Subcutaneous abdominal adipose tissue (tissue), 5 donors: ENCODE results near the gene C4BPB.
"Not testable (repeated sequence)": the region's sequence is repeated elsewhere in the genome, so short reads cannot be mapped to it uniquely, and the experiment has no call there.

Experiments
- H3K27ac ChIP-seq: one replicate; pipeline ENCODE4 v1.7.0; 2013; ENCODE audit warnings: low read depth, mild to moderate bottlenecking, inconsistent platforms, low read length, moderate library complexity
- H3K27me3 ChIP-seq, 5 donors: one replicate each; pipeline ENCODE4 v1.7.0; 2013; ENCODE audit warnings: low read length in 5 of 5, inconsistent platforms in 1 of 5; ENCODE audit not compliant: control insufficient read depth in 5 of 5, insufficient read depth in 4 of 5
- H3K36me3 ChIP-seq, 5 donors: one replicate each; pipeline ENCODE4 v1.7.0; 2013; ENCODE audit warnings: low read length in 5 of 5; ENCODE audit not compliant: control insufficient read depth in 5 of 5, insufficient read depth in 5 of 5
- H3K4me1 ChIP-seq, 5 donors: one replicate each; pipeline ENCODE4 v1.7.0; 2013; ENCODE audit warnings: low read length in 5 of 5, mild to moderate bottlenecking in 3 of 5, moderate library complexity in 1 of 5; ENCODE audit not compliant: control insufficient read depth in 5 of 5, insufficient read depth in 5 of 5
- H3K4me3 ChIP-seq, 5 donors: one replicate each; pipeline ENCODE4 v1.7.0; 2013; ENCODE audit warnings: low read length in 5 of 5, low read depth in 1 of 5
- H3K9ac ChIP-seq, 5 donors: one replicate each; pipeline ENCODE4 v1.7.0; 2013; ENCODE audit warnings: low read length in 5 of 5, mild to moderate bottlenecking in 4 of 5, moderate library complexity in 3 of 5
- H3K9me3 ChIP-seq, 5 donors: one replicate each; pipeline ENCODE4 v1.7.0; 2013; ENCODE audit warnings: low read length in 5 of 5; ENCODE audit not compliant: control insufficient read depth in 5 of 5
- donor health status: healthy.
- donor health status: healthy.
- donor health status: healthy.
- donor health status: healthy.
- donor health status: healthy.

The C4BPB gene

DNA sequence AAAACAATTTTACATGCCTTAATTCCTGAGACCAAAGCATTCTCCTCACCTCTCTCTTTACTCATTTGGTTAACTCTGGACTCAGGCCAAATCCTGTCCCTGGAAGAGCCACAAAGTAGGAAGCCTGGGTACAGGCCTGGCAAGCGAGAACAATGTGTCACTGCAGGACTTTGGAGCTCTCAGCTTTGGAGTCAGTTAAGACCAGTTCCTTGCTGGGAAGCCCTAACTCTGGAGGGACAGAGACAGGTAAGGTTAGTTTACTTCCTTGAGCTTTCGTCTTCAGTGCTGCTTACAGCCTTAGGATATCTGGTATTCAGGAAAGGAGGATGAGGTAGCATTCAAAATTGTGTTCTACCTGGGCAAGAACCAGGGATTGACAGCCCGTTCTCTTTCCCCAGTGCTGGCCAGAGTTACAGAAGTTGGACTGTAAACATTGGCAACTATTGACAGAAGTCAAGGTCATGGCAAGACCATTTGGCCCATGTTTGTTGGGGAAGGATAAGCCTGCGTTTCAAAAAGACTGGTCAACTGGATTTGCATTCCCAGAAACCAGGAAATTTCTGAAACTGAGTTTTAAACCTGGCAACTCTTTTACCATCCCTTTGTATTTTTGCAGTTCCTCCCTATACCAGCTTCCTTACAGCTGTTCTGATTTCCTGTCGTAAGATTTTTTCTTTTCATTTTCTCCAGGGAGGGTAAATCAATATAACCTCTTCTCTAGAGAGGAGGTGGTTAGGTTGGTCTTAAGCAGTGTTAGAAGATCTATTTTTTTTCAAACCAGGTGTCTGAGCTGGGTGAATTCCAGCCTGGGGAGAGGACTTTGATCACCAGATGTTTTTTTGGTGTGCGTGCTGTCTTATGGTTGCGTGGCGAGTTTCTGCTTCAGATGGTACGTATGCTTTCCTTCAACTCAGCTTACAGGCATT is at the start of gene C4BPB:
TSS of gene C4BPB (plus strand) at position 160 of the 926 bp plus-strand sequence. CDS start at position 832, 672 bp downstream.
- Histone ChIP-seq H3K9me3 (no peaks in the 10 kb centered on the region), H3K27ac (no peak within 1 kb of the TSS), H3K9ac (no peak within 1 kb of the TSS), H3K27me3 (no peaks in the 10 kb centered on the region), H3K4me1 (peaks cover 0 to 3% (median 0%) of the 10 kb centered on the region in 5 donors), H3K4me3 (peak within 1 kb of the TSS in 2 of 5 donors; percentile 16 to 17), H3K36me3 (no peaks in the 10 kb centered on the region)

DNA sequence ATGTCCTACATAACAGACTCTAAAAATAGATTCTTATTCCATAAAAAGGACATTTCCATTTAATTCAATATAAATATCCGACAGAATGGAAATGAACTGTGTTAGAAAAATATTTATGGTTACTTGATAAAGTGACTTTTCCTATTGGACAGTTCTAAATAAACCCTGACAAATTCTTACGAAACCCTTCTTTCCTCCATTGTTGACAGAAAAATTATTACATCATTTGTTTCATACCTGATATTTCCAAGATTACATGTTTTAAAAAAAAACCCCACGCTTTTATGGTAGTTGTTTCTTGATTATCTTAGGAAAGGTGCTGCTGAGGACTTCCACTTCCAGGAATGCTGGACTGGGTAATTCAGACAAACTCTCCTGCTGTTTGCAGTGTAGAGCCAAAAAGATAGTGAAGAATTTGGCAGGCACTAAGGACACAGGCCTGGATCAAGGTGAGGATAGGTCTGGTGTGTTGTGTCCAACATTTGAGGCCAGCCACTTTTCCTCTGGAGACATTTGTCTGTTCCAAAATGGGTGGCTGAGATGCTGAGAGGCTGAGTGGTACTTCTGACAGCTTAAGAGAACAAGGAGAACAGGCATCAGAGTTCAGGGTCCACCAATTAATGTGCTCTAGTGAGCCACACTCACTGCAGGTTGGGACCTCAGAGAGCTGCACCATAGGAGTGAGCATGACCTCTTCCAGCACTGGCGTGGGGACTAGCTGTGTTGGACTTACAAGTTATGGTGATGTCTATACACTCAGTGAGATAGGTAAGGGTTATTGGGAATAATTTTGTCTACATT is 49.1 kb upstream of the C4BPB start:
- no peak overlapping the region for H3K27ac ChIP-seq
- no peak overlapping the region for H3K4me3 ChIP-seq
- H3K4me1 ChIP-seq: no peaks in the 10 kb centered on the region
- H3K9me3 ChIP-seq: no peaks in the 10 kb centered on the region
- H3K36me3 ChIP-seq: peaks cover 0 to 6% (median 0%) of the 10 kb centered on the region in 5 donors
- H3K27me3 ChIP-seq: no peaks in the 10 kb centered on the region
- H3K9ac ChIP-seq: no peak overlapping the region

GRCh38 chr1:207040181-207040533 is 48.5 kb upstream of the C4BPB start:
- H3K36me3 ChIP-seq: peaks cover 0 to 6% (median 0%) of the 10 kb centered on the region in 5 donors
- H3K9ac ChIP-seq: no peak overlapping the region
- H3K4me3 ChIP-seq: no peak overlapping the region
- H3K9me3 ChIP-seq: no peaks in the 10 kb centered on the region
- no peaks in the 10 kb centered on the region for H3K27me3 ChIP-seq
- peaks cover 0 to under 1% (median 0%) of the 10 kb centered on the region in 5 donors for H3K4me1 ChIP-seq
- H3K27ac ChIP-seq: no peak overlapping the region

- H3K27me3 ChIP-seq, H3K27ac ChIP-seq, H3K4me3 ChIP-seq, H3K36me3 ChIP-seq, H3K9me3 ChIP-seq, H3K9ac ChIP-seq, H3K4me1 ChIP-seq: not testable (repeated sequence)
Measured at GRCh38 chr1:207041397-207041796, 47.3 kb upstream of the C4BPB start.

DNA sequence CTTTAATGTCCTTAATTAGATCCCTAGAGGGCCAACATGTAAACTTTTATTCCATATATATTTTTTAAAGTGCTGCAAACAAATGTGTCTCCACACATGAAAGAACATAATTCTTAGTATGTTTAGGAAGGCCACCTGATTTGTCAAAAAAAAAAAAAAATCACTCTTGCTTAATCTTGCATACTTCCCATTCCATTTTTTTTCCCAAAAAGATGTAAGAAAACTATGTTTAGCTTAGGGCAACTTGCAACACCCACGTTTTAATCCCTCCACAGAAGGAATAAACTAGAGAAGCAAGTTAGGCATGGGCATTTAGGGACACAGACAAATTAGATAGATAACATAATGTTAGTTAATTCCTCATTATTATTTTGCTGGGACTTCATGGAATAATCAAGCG is 43.2 kb upstream of the C4BPB start:
- Histone ChIP-seq H3K27ac (no peak overlapping the region), H3K27me3 (no peaks in the 10 kb centered on the region), H3K9me3 (no peaks in the 10 kb centered on the region), H3K4me1 (peaks cover 0 to 21% (median 17%) of the 10 kb centered on the region in 5 donors), H3K36me3 (peaks cover 14 to 21% (median 15%) of the 10 kb centered on the region in 5 donors), H3K9ac (no peak overlapping the region), H3K4me3 (no peak overlapping the region)

DNA sequence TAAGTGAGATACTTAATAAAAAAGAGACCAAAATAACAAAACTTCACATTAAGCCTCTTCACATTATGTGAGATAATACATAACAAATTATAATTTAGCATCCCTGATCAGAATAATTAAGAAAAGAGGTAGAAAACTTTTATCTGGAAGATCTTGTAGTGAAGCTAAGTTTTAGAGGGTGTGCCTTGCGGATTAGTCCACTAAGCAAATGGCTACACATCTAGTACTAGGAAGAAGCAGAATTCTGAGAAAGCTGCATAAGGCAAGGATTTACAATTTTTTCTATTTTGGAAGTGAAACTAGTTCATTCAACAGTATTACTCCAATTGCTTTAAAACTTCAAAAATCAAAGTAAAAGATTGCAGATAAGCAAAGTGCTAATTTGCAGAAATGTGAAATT is 41.2 kb upstream of the C4BPB start:
- Histone ChIP-seq H3K4me1 (peaks cover 3 to 37% (median 33%) of the 10 kb centered on the region in 5 donors), H3K27ac (no peak overlapping the region), H3K27me3 (no peaks in the 10 kb centered on the region), H3K36me3 (peaks cover 14 to 21% (median 15%) of the 10 kb centered on the region in 5 donors), H3K4me3 (no peak overlapping the region), H3K9ac (peak overlapping the region in 1 of 5 donors; percentile 28), H3K9me3 (no peaks in the 10 kb centered on the region)

DNA sequence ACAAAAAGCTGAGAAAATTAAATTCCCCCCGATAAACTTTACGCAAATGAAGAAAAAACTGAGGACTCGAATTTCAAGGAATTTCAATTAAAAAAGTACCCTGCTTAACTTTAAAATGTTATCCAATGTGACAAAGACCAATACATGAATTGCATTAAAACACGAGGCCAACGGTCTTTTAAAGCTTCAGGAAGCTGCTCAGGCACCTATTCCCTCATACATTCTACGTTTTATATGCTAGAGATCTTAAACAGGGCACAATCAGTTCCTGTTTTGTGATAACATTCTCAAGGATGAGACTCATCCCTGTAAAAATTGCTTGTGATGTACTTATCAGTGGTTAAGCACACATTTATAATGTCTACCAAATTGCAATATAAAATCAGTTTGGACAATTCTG is 40.6 kb upstream of the C4BPB start:
- H3K27ac ChIP-seq: no peak overlapping the region
- H3K27me3 ChIP-seq: no peaks in the 10 kb centered on the region
- peaks cover 6 to 40% (median 36%) of the 10 kb centered on the region in 5 donors for H3K4me1 ChIP-seq
- no peaks in the 10 kb centered on the region for H3K9me3 ChIP-seq
- H3K36me3 ChIP-seq: peaks cover 14 to 21% (median 15%) of the 10 kb centered on the region in 5 donors
- no peak overlapping the region for H3K4me3 ChIP-seq
- peak overlapping the region in 2 of 5 donors; percentile 28 for H3K9ac ChIP-seq

DNA sequence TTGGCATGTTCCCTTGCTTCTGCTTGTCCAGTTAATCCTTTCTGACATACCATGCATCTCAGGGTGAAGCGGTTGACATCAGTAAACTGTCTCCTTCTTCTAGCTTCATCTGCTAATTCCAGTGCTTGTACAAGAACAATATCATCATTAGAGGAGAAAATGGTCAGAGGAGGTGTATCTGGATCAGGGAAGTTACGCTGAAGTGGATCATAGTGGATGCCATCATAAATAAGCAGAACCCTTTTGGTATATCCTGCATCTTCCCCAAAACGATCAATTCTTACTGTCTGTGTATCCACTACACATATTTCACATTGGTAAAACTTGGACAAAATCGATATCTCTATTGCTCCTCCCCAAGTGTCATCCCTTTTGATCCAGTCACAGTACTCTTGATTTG is 39.6 kb upstream of the C4BPB start:
- no peaks in the 10 kb centered on the region for H3K27me3 ChIP-seq
- H3K4me3 ChIP-seq: no peak overlapping the region
- peaks cover 6 to 48% (median 42%) of the 10 kb centered on the region in 5 donors for H3K4me1 ChIP-seq
- peak overlapping the region in 1 of 5 donors; percentile 99 for H3K9ac ChIP-seq
- H3K9me3 ChIP-seq: no peaks in the 10 kb centered on the region
- H3K27ac ChIP-seq: no peak overlapping the region
- H3K36me3 ChIP-seq: peaks cover 14 to 19% (median 15%) of the 10 kb centered on the region in 5 donors

GRCh38 chr1:207049514-207049913 is 39.1 kb upstream of the C4BPB start:
- Histone ChIP-seq H3K9ac (peak overlapping the region in 2 of 5 donors; percentile 93 to 99), H3K4me3 (peak overlapping the region in 2 of 5 donors; percentile 96), H3K27ac (peak overlapping the region; percentile 87), H3K36me3 (peaks cover 14 to 19% (median 15%) of the 10 kb centered on the region in 5 donors), H3K27me3 (no peaks in the 10 kb centered on the region), H3K9me3 (no peaks in the 10 kb centered on the region), H3K4me1 (peaks cover 6 to 48% (median 42%) of the 10 kb centered on the region in 5 donors)
